AG04450 (cell line): ENCODE measurements around the gene KCNH2. TPM values are rescaled to one million over a fixed set of nuclear protein-coding genes. Genes with fewer than 3 reads are reported as not detected.

ENCODE experiments used
- CTCF ChIA-PET: fragments of 300-600, 350-600 bp; formaldehyde crosslinking; extraction: SDS; loops from one replicate; lab custom pipeline; 2022; ENCODE audit warnings: antibody characterized with exemption, inconsistent platforms; lab: Charles Lee
- POLR2A ChIA-PET: fragments of 350-600 bp; formaldehyde crosslinking; extraction: SDS; loops from one replicate; lab custom pipeline; 2021; ENCODE audit warnings: antibody characterized with exemption, inconsistent platforms; lab: Yijun Ruan, JAX
- DNase-seq: peaks from one replicate; pipeline ENCODE4 v3.0.0-alpha.2; 2011; ENCODE audit warnings: low read depth, low spot score
- H3K27ac ChIP-seq: one replicate; pipeline ENCODE4 v1.5.1; 2012; ENCODE audit warnings: low read depth, low read length, control low read depth
- H3K27me3 ChIP-seq: one replicate; pipeline ENCODE4 v1.6.0; 2012; ENCODE audit warnings: low read length; ENCODE audit not compliant: control insufficient read depth, insufficient read depth
- H3K4me3 ChIP-seq: 2 replicates; pipeline ENCODE4 v1.5.1; 2011; ENCODE audit warnings: mild to moderate bottlenecking, low read depth, low read length, control low read depth
- H3K9me3 ChIP-seq: 2 replicates; pipeline ENCODE4 v1.5.1; 2012; ENCODE audit warnings: low read length; ENCODE audit not compliant: control insufficient read depth, insufficient read depth
- polyA plus RNA-seq: library from polyadenylated mRNA; depleted of rRNA; stranded (reverse); fragments of >200 nt; gene quantifications from 2 replicates; pipeline ENCODE4 v1.2.3, GENCODE V29; 2011
- TF ChIP-seq, protein P1 (sequence below): IDR thresholded peaks from 2 replicates; pipeline ENCODE4 v1.5.1; 2011; ENCODE audit warnings: low read depth, low read length, control low read depth, inconsistent platforms

The KCNH2 gene
- polyA plus RNA-seq, 1 experiment: 1.3 TPM

DNA sequence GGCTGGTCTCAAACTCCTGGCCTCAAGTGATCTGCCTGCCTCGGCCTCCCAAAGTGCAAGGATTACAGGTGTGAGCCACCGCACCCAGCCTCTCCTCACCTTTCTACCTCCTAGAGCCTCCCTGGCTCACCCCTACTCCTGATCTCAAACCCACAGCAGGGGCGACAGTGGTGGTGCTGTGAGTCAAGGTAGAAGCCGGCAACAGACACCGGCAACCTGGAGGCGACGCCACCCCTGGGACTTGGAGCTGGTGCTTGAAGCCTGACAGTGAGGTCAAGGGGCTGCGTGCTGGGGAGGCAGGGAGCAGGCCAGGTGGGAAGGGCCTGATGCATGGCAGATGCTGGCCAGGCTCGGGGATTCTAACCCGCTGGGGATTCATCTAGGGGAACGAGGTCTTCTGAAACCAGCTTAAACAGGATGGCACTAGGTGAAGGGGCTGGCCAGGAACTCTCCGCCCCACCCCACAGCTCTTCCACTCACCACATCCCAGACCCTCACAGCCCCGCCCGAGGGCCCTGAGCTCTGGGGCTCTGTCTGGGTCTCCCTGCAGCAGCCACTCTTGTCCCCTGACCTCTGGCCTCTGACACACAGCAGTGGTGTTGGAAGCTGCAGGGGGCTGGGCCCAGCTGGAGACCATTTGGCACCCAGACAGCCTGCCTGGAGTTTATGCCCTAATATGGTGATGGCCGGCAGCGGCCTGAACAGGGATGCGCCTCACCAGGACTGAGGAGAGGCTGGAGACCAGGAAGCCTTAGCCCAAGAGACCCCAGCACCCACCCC is 16.4 kb downstream of the KCNH2 start:
- Histone ChIP-seq H3K9me3 (no peaks in the 10 kb centered on the region; the same call in 1 of the 2 replicates), H3K27ac (peak overlapping the region; percentile 57), H3K4me3 (no peak overlapping the region), H3K27me3 (peaks cover 29% of the 10 kb centered on the region)
- TF ChIP-seq, protein P1, sequence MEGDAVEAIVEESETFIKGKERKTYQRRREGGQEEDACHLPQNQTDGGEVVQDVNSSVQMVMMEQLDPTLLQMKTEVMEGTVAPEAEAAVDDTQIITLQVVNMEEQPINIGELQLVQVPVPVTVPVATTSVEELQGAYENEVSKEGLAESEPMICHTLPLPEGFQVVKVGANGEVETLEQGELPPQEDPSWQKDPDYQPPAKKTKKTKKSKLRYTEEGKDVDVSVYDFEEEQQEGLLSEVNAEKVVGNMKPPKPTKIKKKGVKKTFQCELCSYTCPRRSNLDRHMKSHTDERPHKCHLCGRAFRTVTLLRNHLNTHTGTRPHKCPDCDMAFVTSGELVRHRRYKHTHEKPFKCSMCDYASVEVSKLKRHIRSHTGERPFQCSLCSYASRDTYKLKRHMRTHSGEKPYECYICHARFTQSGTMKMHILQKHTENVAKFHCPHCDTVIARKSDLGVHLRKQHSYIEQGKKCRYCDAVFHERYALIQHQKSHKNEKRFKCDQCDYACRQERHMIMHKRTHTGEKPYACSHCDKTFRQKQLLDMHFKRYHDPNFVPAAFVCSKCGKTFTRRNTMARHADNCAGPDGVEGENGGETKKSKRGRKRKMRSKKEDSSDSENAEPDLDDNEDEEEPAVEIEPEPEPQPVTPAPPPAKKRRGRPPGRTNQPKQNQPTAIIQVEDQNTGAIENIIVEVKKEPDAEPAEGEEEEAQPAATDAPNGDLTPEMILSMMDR: no peak
- ChIA-PET POLR2A (no interaction called here), CTCF (interaction anchor here (0.9 to 5.1 kb wide), 12 partner anchors 8 to 181 kb away, joined by 4 to 78 read pairs (median 6); partner anchors contain the start of gene NOS3)
- no peak for DNase-seq

DNA sequence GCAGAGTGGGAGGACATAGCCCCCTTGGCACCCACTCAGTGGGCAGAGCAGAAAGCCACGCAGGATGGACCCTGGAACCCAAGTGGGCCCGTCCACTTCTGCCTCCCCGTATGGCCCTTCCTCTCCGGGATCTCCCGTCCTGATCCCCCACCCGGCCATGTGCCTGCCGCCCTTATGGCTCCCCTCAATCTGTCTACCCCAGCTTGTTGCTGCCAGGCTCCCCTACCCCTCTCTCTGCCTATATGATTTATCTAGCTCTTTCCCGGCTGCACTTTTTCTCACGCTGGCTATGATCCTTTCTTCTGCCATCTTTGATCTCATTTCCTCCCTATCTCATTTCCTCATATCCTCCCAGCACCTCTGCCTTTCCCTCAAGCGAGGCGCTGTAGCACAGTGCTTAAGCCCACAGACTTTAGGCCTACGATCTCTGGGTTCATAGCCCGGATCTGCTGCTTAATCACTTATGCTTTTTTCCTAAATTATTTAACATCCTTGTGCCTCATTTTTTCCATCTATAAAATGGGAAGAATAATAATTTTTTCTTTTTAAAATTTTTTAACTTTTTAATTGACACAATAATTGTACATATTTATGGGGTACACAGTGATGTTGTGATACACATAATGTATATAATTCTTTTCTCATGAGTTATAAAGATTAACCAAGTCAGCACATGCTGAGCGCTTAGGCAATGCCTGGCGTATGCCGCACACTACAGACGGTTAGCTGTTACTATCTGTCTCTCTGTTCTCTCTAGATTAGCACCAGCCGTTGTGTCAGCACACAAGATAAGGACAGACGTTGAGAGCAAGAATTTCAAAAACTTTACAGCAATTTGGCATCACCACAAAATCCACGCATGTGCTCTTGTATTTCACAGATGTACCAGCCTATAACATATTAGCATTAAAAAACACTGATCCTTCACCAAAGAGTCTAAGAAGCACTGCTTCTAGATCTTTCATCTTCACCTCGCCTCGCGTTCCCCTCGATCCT is 18.1 kb downstream of the KCNH2 start:
- peaks cover 20% of the 10 kb centered on the region for H3K27me3 ChIP-seq
- no peak overlapping the region for H3K4me3 ChIP-seq
- ChIA-PET CTCF (interaction anchor here (0.6 to 5.1 kb wide), 6 partner anchors 15 to 404 kb away, joined by 3 to 78 read pairs (median 4); partner anchors contain the start of gene NOS3), POLR2A (no interaction called here)
- H3K9me3 ChIP-seq: no peaks in the 10 kb centered on the region; the same call in 1 of the 2 replicates
- no peak overlapping the region for H3K27ac ChIP-seq
- DNase-seq: no peak
- TF ChIP-seq, protein P1: no peak

DNA sequence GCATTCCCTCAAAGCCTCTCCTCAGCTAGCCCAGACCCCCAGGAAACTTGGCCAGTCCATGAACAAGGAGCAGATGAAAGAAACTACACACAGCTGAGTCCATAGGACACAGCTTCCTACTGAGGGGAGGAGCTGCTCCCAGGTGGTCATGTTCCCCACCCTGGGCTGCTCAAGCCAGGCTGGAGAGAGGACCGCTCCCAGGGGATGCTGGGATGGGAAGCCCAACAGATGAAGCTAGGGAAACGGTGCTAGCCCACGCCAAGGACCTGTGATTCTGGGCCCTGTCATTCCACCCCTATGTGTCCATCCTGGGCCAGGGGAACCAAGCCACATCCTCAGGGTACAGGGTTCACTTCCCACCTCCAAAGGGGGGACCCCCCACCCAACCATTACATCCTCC is 19.0 kb downstream of the KCNH2 start:
- TF ChIP-seq, protein P1: no peak
- Histone ChIP-seq H3K27ac (no peak overlapping the region), H3K4me3 (no peak overlapping the region), H3K27me3 (peaks cover 13% of the 10 kb centered on the region), H3K9me3 (no peaks in the 10 kb centered on the region; the same call in 1 of the 2 replicates)
- ChIA-PET CTCF (interaction anchor here (1.0 to 5.1 kb wide), 4 partner anchors 16 to 180 kb away, joined by 3 to 78 read pairs (median 4); no protein-coding TSS in a partner anchor), POLR2A (no interaction called here)
- no peak for DNase-seq

DNA sequence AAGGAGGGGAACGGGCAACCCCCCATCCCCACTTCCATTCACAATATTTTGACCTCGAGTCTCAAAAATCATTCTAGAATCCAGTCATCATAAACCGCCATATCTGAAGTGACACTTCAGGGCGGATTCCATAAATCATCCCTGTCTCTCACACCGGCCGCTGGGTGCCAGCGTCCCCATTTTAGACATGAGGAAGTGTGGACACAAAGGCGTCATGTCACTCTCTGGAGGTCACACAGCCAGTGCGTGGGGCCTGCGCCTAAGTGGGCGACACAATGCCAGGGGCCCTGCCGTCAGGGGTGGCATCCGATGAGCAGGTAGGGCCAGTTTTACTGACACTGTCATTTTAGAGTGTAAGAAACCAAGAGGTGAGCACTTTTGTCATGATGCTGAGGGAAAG is 19.5 kb downstream of the KCNH2 start:
- peaks cover 12% of the 10 kb centered on the region for H3K27me3 ChIP-seq
- ChIA-PET POLR2A (no interaction called here), CTCF (no interaction called here)
- no peaks in the 10 kb centered on the region; the same call in 1 of the 2 replicates for H3K9me3 ChIP-seq
- no peak overlapping the region for H3K4me3 ChIP-seq
- no peak for DNase-seq
- no peak overlapping the region for H3K27ac ChIP-seq
- TF ChIP-seq, protein P1: no peak
